Endothelial cell of umbilical vein (primary cell): ENCODE results near the gene SCAMP4. TPM values are rescaled to one million over a fixed set of nuclear protein-coding genes. Genes with fewer than 3 reads are reported as not detected.

Experiments
- BruUV-seq: library from RNA; stranded (reverse); fragments of 400-500 nt; replicated peaks from 2 replicates; lab custom pipeline; 2021; lab: Mats Ljungman, UMichigan
- CTCF ChIA-PET: fragments of 300-600, 350-600 bp; sonication (Branson Sonifier 250); formaldehyde crosslinking; loops from one replicate; lab custom pipeline; 2021; ENCODE audit warnings: antibody characterized with exemption, inconsistent platforms; lab: Charles Lee
- POLR2A ChIA-PET: fragments of 300-600, 350-600 bp; sonication (Branson Sonifier 250); formaldehyde crosslinking; loops from one replicate; lab custom pipeline; 2021; ENCODE audit warnings: antibody characterized with exemption, inconsistent platforms; lab: Charles Lee
- DNase-seq: peaks from one replicate; pipeline ENCODE4 v3.0.0-alpha.2; 2011; ENCODE audit warnings: low read depth, low spot score
- FAIRE-seq: peaks from 2 replicates; lab custom pipeline; 2011; peaks lifted over from hg19 to GRCh38; lab: Jason Lieb, UNC
- H2AFZ ChIP-seq: 2 replicates; pipeline ENCODE4 v1.6.0; 2012; ENCODE audit warnings: low read depth, low read length, control low read depth, inconsistent platforms
- H3K27ac ChIP-seq: 2 replicates; pipeline ENCODE4 v1.5.1; 2011; ENCODE audit warnings: low read depth, mild to moderate bottlenecking, control low read depth, low read length, moderate library complexity; ENCODE audit not compliant: insufficient read depth
- H3K27me3 ChIP-seq, 2 experiments: 2 replicates each; pipeline versions ENCODE4 v1.6.0 to v1.6.1; 2011; ENCODE audit warnings: low read length in 2 of 2, mixed read lengths in 1 of 2; ENCODE audit not compliant: control insufficient read depth in 2 of 2, insufficient read depth in 2 of 2
- H3K36me3 ChIP-seq, 2 experiments: 2 replicates in 1 of 2; 3 replicates in 1 of 2; pipeline ENCODE4 v1.5.1; 2011; ENCODE audit warnings: low read length in 2 of 2, mild to moderate bottlenecking in 1 of 2, moderate library complexity in 1 of 2; ENCODE audit not compliant: control insufficient read depth in 2 of 2, insufficient read depth in 2 of 2; ENCODE audit errors: extremely low read depth in 1 of 2
- H3K4me1 ChIP-seq: 3 replicates; pipeline ENCODE4 v1.5.1; 2011; ENCODE audit warnings: mild to moderate bottlenecking, low read length; ENCODE audit not compliant: control insufficient read depth, insufficient read depth; ENCODE audit errors: extremely low read depth
- H3K4me2 ChIP-seq: 2 replicates; pipeline ENCODE4 v1.6.1; 2011; ENCODE audit warnings: low read length, control low read depth, mixed read lengths; ENCODE audit not compliant: insufficient read depth
- H3K4me3 ChIP-seq, 3 experiments: fragments of 200-600 bp in 1 of 3; sonication (generic), shearing (Covaris generic) in 1 of 3; replicated peaks in 1 of 3; 2 replicates each; pipeline ENCODE4 v1.5.1; 2011 to 2016; ENCODE audit warnings: control low read depth in 3 of 3, low read length in 3 of 3, mild to moderate bottlenecking in 2 of 3, inconsistent platforms in 1 of 3, low read depth in 1 of 3, moderate library complexity in 1 of 3; ENCODE audit not compliant: insufficient read depth in 1 of 3
- H3K79me2 ChIP-seq: 2 replicates; pipeline ENCODE4 v1.6.0; 2012; ENCODE audit warnings: low read length, inconsistent platforms; ENCODE audit not compliant: control insufficient read depth, insufficient read depth
- H3K9ac ChIP-seq: replicated peaks from 2 replicates; pipeline ENCODE3; 2011; ENCODE audit warnings: low read length, control low read depth; ENCODE audit not compliant: insufficient read depth; ENCODE audit errors: extremely low read depth
- H3K9me1 ChIP-seq: replicated peaks from 3 replicates; pipeline ENCODE4 v1.6.0; 2011; ENCODE audit warnings: mild to moderate bottlenecking, low read length; ENCODE audit not compliant: control insufficient read depth, insufficient read depth; ENCODE audit errors: extremely low read depth
- H3K9me3 ChIP-seq: replicated peaks from 2 replicates; pipeline ENCODE4 v1.5.1; 2012; ENCODE audit warnings: low read length, inconsistent platforms; ENCODE audit not compliant: control insufficient read depth, insufficient read depth
- H4K20me1 ChIP-seq: replicated peaks from 2 replicates; pipeline ENCODE3; 2011; ENCODE audit warnings: mild to moderate bottlenecking, low read length; ENCODE audit not compliant: control insufficient read depth, insufficient read depth; ENCODE audit errors: extremely low read depth
- EZH2 ChIP-seq: IDR thresholded peaks from 2 replicates; pipeline ENCODE4 v1.6.1; 2012; ENCODE audit warnings: borderline replicate concordance, low read depth, mild to moderate bottlenecking, moderate library complexity, low read length, inconsistent platforms; ENCODE audit not compliant: severe bottlenecking
- FOS ChIP-seq: IDR thresholded peaks from 2 replicates; pipeline ENCODE4 v1.6.1; 2011; ENCODE audit warnings: mild to moderate bottlenecking, low read length, moderate library complexity, borderline replicate concordance; ENCODE audit not compliant: insufficient read depth
- GATA2 ChIP-seq: IDR thresholded peaks from 2 replicates; pipeline ENCODE4 v1.7.0; 2011; ENCODE audit warnings: low read depth, mild to moderate bottlenecking, moderate library complexity, mixed read lengths, low read length; ENCODE audit not compliant: insufficient read length, insufficient read depth
- JUN ChIP-seq: IDR thresholded peaks from 2 replicates; pipeline ENCODE4 v1.6.1; 2011; ENCODE audit warnings: borderline replicate concordance, low read depth; ENCODE audit not compliant: insufficient read length, insufficient read depth
- MYC ChIP-seq: IDR thresholded peaks from one replicate; pipeline ENCODE4 v1.6.1; 2011; ENCODE audit warnings: mild to moderate bottlenecking, low read depth, low read length
- POLR2A ChIP-seq: IDR thresholded peaks from 2 replicates; pipeline ENCODE4 v1.6.1; 2012; ENCODE audit warnings: low read depth, mild to moderate bottlenecking, control low read depth, low read length
- POLR2AphosphoS5 ChIP-seq: IDR thresholded peaks from 2 replicates; pipeline ENCODE4 v1.6.1; 2012; ENCODE audit warnings: low read depth, mild to moderate bottlenecking, control low read depth, low read length, moderate library complexity; ENCODE audit not compliant: insufficient read depth
- dilution Hi-C: fragments of 300-500 bp; cut with MboI; formaldehyde crosslinking; loops from one replicate; pipeline ENCODE4 v1.15.0; 2019; ENCODE audit warnings: low sequenced_read_pairs; ENCODE audit not compliant: extremely low pct_ligation_motif_present
- intact Hi-C: fragments of 100-400 bp; cut with micrococcal nuclease; formaldehyde crosslinking; loops from one replicate; pipeline ENCODE4 v1.10.0; 2022
- polyA plus RNA-seq, 4 experiments: library from polyadenylated mRNA; depleted of rRNA in 3 of 4; stranded (reverse) in 3 of 4; unstranded in 1 of 4; fragments of >200 nt; gene quantifications; 2 replicates each; pipeline versions ENCODE4 v1.2.1 to v1.2.3, GENCODE V29; 2011 to 2012; ENCODE audit warnings: missing spikeins in 1 of 4
- total RNA-seq: library from RNA; stranded (reverse); gene quantifications from 2 replicates; pipeline ENCODE4 v1.2.3, GENCODE V29; 2021
- TF ChIP-seq, protein P1 (sequence below), 2 donors: IDR thresholded peaks; 1 replicate in 1 of 2; 2 replicates in 1 of 2; pipeline ENCODE4 v1.5.1; 2011; ENCODE audit warnings: low read length in 2 of 2, mild to moderate bottlenecking in 2 of 2, moderate library complexity in 2 of 2, control low read depth in 1 of 2, inconsistent platforms in 1 of 2, low read depth in 1 of 2; ENCODE audit not compliant: insufficient read depth in 1 of 2; ENCODE audit errors: extremely low read depth in 1 of 2
- TF ChIP-seq, protein P2 (sequence below): IDR thresholded peaks from 2 replicates; pipeline ENCODE4 v1.6.1; 2011; ENCODE audit not compliant: insufficient read depth, insufficient read length

SCAMP4 gene
- total and polyA plus RNA-seq, 2 donors (not counting 3 experiments of a cell fraction or from before 2014, with no cell fraction given) = 24.4 to 68.2 TPM

DNA sequence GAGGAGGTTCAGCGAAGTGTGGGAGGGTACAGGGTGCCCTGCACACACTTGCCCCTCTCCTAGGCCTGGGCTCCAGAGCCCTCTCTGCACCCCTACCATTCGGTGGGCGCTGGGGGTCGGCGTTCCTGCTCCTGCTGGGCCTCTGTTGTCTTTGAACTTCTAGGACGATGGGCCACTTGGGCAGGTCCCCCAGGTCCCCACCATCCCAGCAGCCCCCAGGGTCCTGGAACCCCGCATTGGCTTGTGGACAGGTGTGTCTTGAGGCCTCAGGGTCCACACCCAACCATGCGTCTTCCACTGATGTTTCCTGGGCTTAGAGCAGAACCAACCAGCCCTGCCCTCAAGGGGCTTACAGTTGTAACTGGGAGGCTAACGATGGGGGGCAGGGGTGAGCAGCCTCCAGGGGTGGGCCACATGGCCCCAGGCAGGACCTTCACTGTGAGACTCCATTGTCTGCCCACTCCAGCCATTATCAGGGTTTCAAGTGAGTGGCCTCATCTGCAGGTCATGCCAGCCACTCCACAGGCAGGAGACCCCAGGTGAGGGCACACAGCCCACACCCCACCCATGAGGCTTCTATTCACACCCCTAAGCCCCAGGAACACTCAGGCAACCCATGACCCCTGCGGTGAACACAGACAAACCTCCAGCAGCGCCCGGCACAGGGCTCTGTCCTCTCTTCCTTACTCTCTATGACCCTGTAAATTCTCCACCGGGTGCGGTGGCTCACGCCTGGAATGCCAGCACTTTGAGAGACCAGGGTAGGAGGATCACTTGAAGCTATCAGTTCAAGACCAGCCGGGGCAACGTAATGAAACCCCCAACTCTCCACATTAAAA, 39.8 kb upstream of the SCAMP4 start:
- Histone ChIP-seq H3K27me3 (no peaks in the 10 kb centered on the region), H3K9ac (no peak overlapping the region), H4K20me1 (no peaks in the 10 kb centered on the region), H3K27ac (no peak overlapping the region), H3K4me1 (peaks cover 17% of the 10 kb centered on the region), H3K4me3 (no peak overlapping the region), H2AFZ (no peak overlapping the region), H3K4me2 (no peak overlapping the region), H3K36me3 (no peaks in the 10 kb centered on the region), H3K9me3 (no peaks in the 10 kb centered on the region), H3K9me1 (no peaks in the 10 kb centered on the region), H3K79me2 (peaks cover 25% of the 10 kb centered on the region)
- no peak for FAIRE-seq
- no TSS peak for BruUV-seq
- POLR2A ChIA-PET = no interaction called here
- CTCF ChIA-PET = interaction anchor here (0.9 to 3.2 kb wide), 17 partner anchors 8 to 78 kb away, joined by 3 to 44 read pairs (median 4); partner anchors contain the start of gene ABHD17A
- intact Hi-C loops = loop anchor here (2.0 kb wide), 2 partner anchors 19 to 63 kb away; partner anchors contain the start of gene ABHD17A
- no peak for DNase-seq
- dilution Hi-C loops = no loop called here
- TF ChIP-seq JUN (no peak), FOS (no peak), EZH2 (no peak), MYC (no peak), POLR2AphosphoS5 (no peak), POLR2A (no peak), GATA2 (no peak)
- TF ChIP-seq, protein P1, sequence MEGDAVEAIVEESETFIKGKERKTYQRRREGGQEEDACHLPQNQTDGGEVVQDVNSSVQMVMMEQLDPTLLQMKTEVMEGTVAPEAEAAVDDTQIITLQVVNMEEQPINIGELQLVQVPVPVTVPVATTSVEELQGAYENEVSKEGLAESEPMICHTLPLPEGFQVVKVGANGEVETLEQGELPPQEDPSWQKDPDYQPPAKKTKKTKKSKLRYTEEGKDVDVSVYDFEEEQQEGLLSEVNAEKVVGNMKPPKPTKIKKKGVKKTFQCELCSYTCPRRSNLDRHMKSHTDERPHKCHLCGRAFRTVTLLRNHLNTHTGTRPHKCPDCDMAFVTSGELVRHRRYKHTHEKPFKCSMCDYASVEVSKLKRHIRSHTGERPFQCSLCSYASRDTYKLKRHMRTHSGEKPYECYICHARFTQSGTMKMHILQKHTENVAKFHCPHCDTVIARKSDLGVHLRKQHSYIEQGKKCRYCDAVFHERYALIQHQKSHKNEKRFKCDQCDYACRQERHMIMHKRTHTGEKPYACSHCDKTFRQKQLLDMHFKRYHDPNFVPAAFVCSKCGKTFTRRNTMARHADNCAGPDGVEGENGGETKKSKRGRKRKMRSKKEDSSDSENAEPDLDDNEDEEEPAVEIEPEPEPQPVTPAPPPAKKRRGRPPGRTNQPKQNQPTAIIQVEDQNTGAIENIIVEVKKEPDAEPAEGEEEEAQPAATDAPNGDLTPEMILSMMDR (IDR thresholded peaks at IDR 0.05; ENCODE audit: extremely low read depth in 1 of 2, insufficient read depth in 1 of 2, low read depth in 1 of 2, low read length in 2 of 2) = no peak
- TF ChIP-seq, protein P2, sequence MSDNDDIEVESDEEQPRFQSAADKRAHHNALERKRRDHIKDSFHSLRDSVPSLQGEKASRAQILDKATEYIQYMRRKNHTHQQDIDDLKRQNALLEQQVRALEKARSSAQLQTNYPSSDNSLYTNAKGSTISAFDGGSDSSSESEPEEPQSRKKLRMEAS = no peak
